ENCODE measurements around the gene ZNF76. TPM values are rescaled to one million over a fixed set of nuclear protein-coding genes. Genes with fewer than 3 reads are reported as not detected.
"Not testable (repeated sequence)": the region's sequence is repeated elsewhere in the genome, so short reads cannot be mapped to it uniquely, and the experiment has no call there.

The ZNF76 gene
- total RNA-seq, 1 donor from 2014 or later, result 14.8 TPM

- no peaks in the 10 kb centered on the region for H3K36me3 ChIP-seq
- no peak for TF ChIP-seq EZH2 (IDR thresholded peaks at IDR 0.05)
- TF ChIP-seq, protein P1, sequence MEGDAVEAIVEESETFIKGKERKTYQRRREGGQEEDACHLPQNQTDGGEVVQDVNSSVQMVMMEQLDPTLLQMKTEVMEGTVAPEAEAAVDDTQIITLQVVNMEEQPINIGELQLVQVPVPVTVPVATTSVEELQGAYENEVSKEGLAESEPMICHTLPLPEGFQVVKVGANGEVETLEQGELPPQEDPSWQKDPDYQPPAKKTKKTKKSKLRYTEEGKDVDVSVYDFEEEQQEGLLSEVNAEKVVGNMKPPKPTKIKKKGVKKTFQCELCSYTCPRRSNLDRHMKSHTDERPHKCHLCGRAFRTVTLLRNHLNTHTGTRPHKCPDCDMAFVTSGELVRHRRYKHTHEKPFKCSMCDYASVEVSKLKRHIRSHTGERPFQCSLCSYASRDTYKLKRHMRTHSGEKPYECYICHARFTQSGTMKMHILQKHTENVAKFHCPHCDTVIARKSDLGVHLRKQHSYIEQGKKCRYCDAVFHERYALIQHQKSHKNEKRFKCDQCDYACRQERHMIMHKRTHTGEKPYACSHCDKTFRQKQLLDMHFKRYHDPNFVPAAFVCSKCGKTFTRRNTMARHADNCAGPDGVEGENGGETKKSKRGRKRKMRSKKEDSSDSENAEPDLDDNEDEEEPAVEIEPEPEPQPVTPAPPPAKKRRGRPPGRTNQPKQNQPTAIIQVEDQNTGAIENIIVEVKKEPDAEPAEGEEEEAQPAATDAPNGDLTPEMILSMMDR (IDR thresholded peaks at IDR 0.05), result no peak
- TF ChIP-seq EZH2phosphoT487 (IDR thresholded peaks at IDR 0.05), result no peak
- Mint-ChIP-seq H3K27ac (no peak overlapping the region), H3K36me3 (no peaks in the 10 kb centered on the region), H3K4me3 (no peak overlapping the region), H3K4me1 (peaks cover 11% of the 10 kb centered on the region), H3K27me3 (ENCODE audit: insufficient read depth, low read depth) (peaks cover 6% of the 10 kb centered on the region), H3K9me3 (no peaks in the 10 kb centered on the region)
- H3K79me2 ChIP-seq (ENCODE audit: low read depth), result no peaks in the 10 kb centered on the region
- H3K27ac ChIP-seq, result no peak overlapping the region
- DNase-seq (ENCODE audit: low spot score), result no peak
- H3K4me3 ChIP-seq, result no peak overlapping the region
- no peaks in the 10 kb centered on the region for H3F3A ChIP-seq (ENCODE audit: low read depth)
- H3K27me3 ChIP-seq, result no peaks in the 10 kb centered on the region
- no peaks in the 10 kb centered on the region for H3K9me3 ChIP-seq (ENCODE audit: low read depth)
- H3K4me1 ChIP-seq, result peaks cover 3% of the 10 kb centered on the region
- H4K20me1 ChIP-seq (ENCODE audit: low read depth), result no peaks in the 10 kb centered on the region
- no peak overlapping the region for H2AFZ ChIP-seq (replicated peaks)
- H3K9ac ChIP-seq, result no peak overlapping the region
- no peak overlapping the region for H3K4me2 ChIP-seq
Measured at GRCh38 chr6:35305117-35305516, 45.6 kb downstream of the ZNF76 start.

- H4K20me1 ChIP-seq (ENCODE audit: low read depth); H3K4me3 ChIP-seq; H3F3A ChIP-seq (ENCODE audit: low read depth); H3K4me2 ChIP-seq; H3K9me3 Mint-ChIP-seq; H3K9me3 ChIP-seq (ENCODE audit: low read depth); H3K27ac ChIP-seq; H2AFZ ChIP-seq (replicated peaks); H3K36me3 ChIP-seq; H3K79me2 ChIP-seq (ENCODE audit: low read depth); H3K9ac ChIP-seq; H3K27ac Mint-ChIP-seq; H3K4me1 ChIP-seq; DNase-seq (ENCODE audit: low spot score); H3K4me3 Mint-ChIP-seq; H3K27me3 ChIP-seq; H3K36me3 Mint-ChIP-seq: not testable (repeated sequence)
- Mint-ChIP-seq H3K4me1 (peaks cover 14% of the 10 kb centered on the region), H3K27me3 (ENCODE audit: insufficient read depth, low read depth) (peaks cover 13% of the 10 kb centered on the region)
Measured at GRCh38 chr6:35307138-35307537, 47.6 kb downstream of the ZNF76 start.

DNA sequence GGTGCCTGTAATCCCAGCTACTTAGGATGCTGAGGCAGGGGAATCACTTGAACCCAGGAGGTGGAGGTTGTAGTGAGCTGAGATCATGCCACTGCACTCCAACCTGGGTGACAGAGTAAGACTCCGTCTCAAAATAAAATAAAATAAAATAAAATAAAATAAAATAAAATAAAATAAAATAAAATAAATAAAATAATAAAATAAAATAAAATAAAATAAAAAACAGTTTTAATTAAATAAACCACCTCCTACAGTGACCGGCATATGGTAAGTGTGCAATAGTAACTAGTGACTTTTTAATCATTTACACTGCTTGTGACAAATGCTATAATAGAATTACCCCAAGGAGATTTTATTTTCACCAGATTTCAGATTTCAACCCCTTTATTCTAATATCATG lies 49.0 kb downstream of the ZNF76 start:
- H3K36me3 ChIP-seq; H4K20me1 ChIP-seq (ENCODE audit: low read depth); H3K9me3 Mint-ChIP-seq; H3K27ac ChIP-seq; H3K4me2 ChIP-seq; H3K36me3 Mint-ChIP-seq; H3K4me1 Mint-ChIP-seq; H3K4me1 ChIP-seq; H3K4me3 ChIP-seq; DNase-seq (ENCODE audit: low spot score); H3K9me3 ChIP-seq (ENCODE audit: low read depth); H3K27ac Mint-ChIP-seq; H3F3A ChIP-seq (ENCODE audit: low read depth); H3K79me2 ChIP-seq (ENCODE audit: low read depth); H3K4me3 Mint-ChIP-seq; H3K9ac ChIP-seq; H3K27me3 ChIP-seq; H2AFZ ChIP-seq (replicated peaks): not testable (repeated sequence)
- H3K27me3 Mint-ChIP-seq (ENCODE audit: insufficient read depth, low read depth), result peaks cover 13% of the 10 kb centered on the region

DNA sequence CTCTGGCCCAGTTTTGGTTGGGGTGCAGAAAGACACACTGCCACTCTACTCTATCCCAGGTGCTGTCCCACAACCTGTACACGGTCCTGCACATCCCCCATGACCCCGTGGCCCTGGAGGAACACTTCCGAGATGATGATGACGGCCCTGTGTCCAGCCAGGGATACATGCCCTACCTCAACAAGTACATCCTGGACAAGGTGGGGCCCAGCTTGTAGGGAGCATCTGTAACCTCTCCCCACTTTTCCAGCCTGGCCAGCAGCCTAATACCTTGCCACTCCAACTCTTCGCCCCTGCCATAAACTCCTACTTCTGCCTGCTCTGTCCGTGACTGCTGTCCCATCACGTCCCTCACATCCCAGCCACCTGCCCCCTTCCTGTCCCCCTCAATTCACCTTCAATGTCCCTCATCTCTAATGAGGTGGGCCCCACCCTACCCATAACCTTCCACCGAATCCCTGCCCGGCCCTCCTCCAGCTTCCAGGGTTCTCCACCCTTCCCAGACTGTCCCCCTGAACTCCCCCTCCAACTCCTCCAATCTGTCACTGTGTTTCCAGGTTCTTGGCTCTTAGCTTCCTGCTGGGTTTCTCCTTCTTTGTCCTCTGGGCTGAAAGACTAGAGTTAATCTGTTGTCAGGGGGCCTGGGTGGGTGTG lies 50.2 kb downstream of the ZNF76 start:
- Histone ChIP-seq H3K4me1 (peaks cover 5% of the 10 kb centered on the region), H3K27me3 (no peaks in the 10 kb centered on the region), H3K9ac (no peak overlapping the region), H3K9me3 (ENCODE audit: low read depth) (no peaks in the 10 kb centered on the region), H3K27ac (no peak overlapping the region), H3K36me3 (no peaks in the 10 kb centered on the region), H4K20me1 (ENCODE audit: low read depth) (no peaks in the 10 kb centered on the region), H3K79me2 (ENCODE audit: low read depth) (no peaks in the 10 kb centered on the region), H3F3A (ENCODE audit: low read depth) (no peaks in the 10 kb centered on the region), H3K4me2 (no peak overlapping the region), H2AFZ (replicated peaks) (no peak overlapping the region), H3K4me3 (no peak overlapping the region)
- H3K9me3 Mint-ChIP-seq, result no peaks in the 10 kb centered on the region
- TF ChIP-seq, protein P1 (IDR thresholded peaks at IDR 0.05), result no peak
- H3K36me3 Mint-ChIP-seq, result no peaks in the 10 kb centered on the region
- peak overlapping the region; percentile 10 for H3K27ac Mint-ChIP-seq
- H3K4me3 Mint-ChIP-seq, result no peak overlapping the region
- DNase-seq (ENCODE audit: low spot score), result no peak
- H3K27me3 Mint-ChIP-seq (ENCODE audit: insufficient read depth, low read depth), result peaks cover 13% of the 10 kb centered on the region
- H3K4me1 Mint-ChIP-seq, result peaks cover 3% of the 10 kb centered on the region

Data from neural progenitor cell (in vitro differentiated cells).